Endothelial cell of umbilical vein (primary cell): ENCODE results near the gene ZIC2. TPM values are rescaled to one million over a fixed set of nuclear protein-coding genes. Genes with fewer than 3 reads are reported as not detected.

Experiments used
- BruUV-seq: library from RNA; stranded (reverse); fragments of 400-500 nt; replicated peaks from 2 replicates; lab custom pipeline; 2021; lab: Mats Ljungman, UMichigan
- CTCF ChIA-PET: fragments of 300-600, 350-600 bp; sonication (Branson Sonifier 250); formaldehyde crosslinking; loops from one replicate; lab custom pipeline; 2021; ENCODE audit warnings: antibody characterized with exemption, inconsistent platforms; lab: Charles Lee
- POLR2A ChIA-PET: fragments of 300-600, 350-600 bp; sonication (Branson Sonifier 250); formaldehyde crosslinking; loops from one replicate; lab custom pipeline; 2021; ENCODE audit warnings: antibody characterized with exemption, inconsistent platforms; lab: Charles Lee
- DNase-seq: peaks from one replicate; pipeline ENCODE4 v3.0.0-alpha.2; 2011; ENCODE audit warnings: low read depth, low spot score
- FAIRE-seq: peaks from 2 replicates; lab custom pipeline; 2011; peaks lifted over from hg19 to GRCh38; lab: Jason Lieb, UNC
- H2AFZ ChIP-seq: 2 replicates; pipeline ENCODE4 v1.6.0; 2012; ENCODE audit warnings: low read depth, low read length, control low read depth, inconsistent platforms
- H3K27ac ChIP-seq: 2 replicates; pipeline ENCODE4 v1.5.1; 2011; ENCODE audit warnings: low read depth, mild to moderate bottlenecking, control low read depth, low read length, moderate library complexity; ENCODE audit not compliant: insufficient read depth
- H3K27me3 ChIP-seq, 2 experiments: 2 replicates each; pipeline versions ENCODE4 v1.6.0 to v1.6.1; 2011; ENCODE audit warnings: low read length in 2 of 2, mixed read lengths in 1 of 2; ENCODE audit not compliant: control insufficient read depth in 2 of 2, insufficient read depth in 2 of 2
- H3K36me3 ChIP-seq, 2 experiments: 2 replicates in 1 of 2; 3 replicates in 1 of 2; pipeline ENCODE4 v1.5.1; 2011; ENCODE audit warnings: low read length in 2 of 2, mild to moderate bottlenecking in 1 of 2, moderate library complexity in 1 of 2; ENCODE audit not compliant: control insufficient read depth in 2 of 2, insufficient read depth in 2 of 2; ENCODE audit errors: extremely low read depth in 1 of 2
- H3K4me1 ChIP-seq: 3 replicates; pipeline ENCODE4 v1.5.1; 2011; ENCODE audit warnings: mild to moderate bottlenecking, low read length; ENCODE audit not compliant: control insufficient read depth, insufficient read depth; ENCODE audit errors: extremely low read depth
- H3K4me2 ChIP-seq: 2 replicates; pipeline ENCODE4 v1.6.1; 2011; ENCODE audit warnings: low read length, control low read depth, mixed read lengths; ENCODE audit not compliant: insufficient read depth
- H3K4me3 ChIP-seq, 3 experiments: fragments of 200-600 bp in 1 of 3; sonication (generic), shearing (Covaris generic) in 1 of 3; replicated peaks in 1 of 3; 2 replicates each; pipeline ENCODE4 v1.5.1; 2011 to 2016; ENCODE audit warnings: control low read depth in 3 of 3, low read length in 3 of 3, mild to moderate bottlenecking in 2 of 3, inconsistent platforms in 1 of 3, low read depth in 1 of 3, moderate library complexity in 1 of 3; ENCODE audit not compliant: insufficient read depth in 1 of 3
- H3K79me2 ChIP-seq: 2 replicates; pipeline ENCODE4 v1.6.0; 2012; ENCODE audit warnings: low read length, inconsistent platforms; ENCODE audit not compliant: control insufficient read depth, insufficient read depth
- H3K9ac ChIP-seq: replicated peaks from 2 replicates; pipeline ENCODE3; 2011; ENCODE audit warnings: low read length, control low read depth; ENCODE audit not compliant: insufficient read depth; ENCODE audit errors: extremely low read depth
- H3K9me1 ChIP-seq: replicated peaks from 3 replicates; pipeline ENCODE4 v1.6.0; 2011; ENCODE audit warnings: mild to moderate bottlenecking, low read length; ENCODE audit not compliant: control insufficient read depth, insufficient read depth; ENCODE audit errors: extremely low read depth
- H3K9me3 ChIP-seq: replicated peaks from 2 replicates; pipeline ENCODE4 v1.5.1; 2012; ENCODE audit warnings: low read length, inconsistent platforms; ENCODE audit not compliant: control insufficient read depth, insufficient read depth
- H4K20me1 ChIP-seq: replicated peaks from 2 replicates; pipeline ENCODE3; 2011; ENCODE audit warnings: mild to moderate bottlenecking, low read length; ENCODE audit not compliant: control insufficient read depth, insufficient read depth; ENCODE audit errors: extremely low read depth
- EZH2 ChIP-seq: IDR thresholded peaks from 2 replicates; pipeline ENCODE4 v1.6.1; 2012; ENCODE audit warnings: borderline replicate concordance, low read depth, mild to moderate bottlenecking, moderate library complexity, low read length, inconsistent platforms; ENCODE audit not compliant: severe bottlenecking
- MYC ChIP-seq: IDR thresholded peaks from one replicate; pipeline ENCODE4 v1.6.1; 2011; ENCODE audit warnings: mild to moderate bottlenecking, low read depth, low read length
- POLR2A ChIP-seq: IDR thresholded peaks from 2 replicates; pipeline ENCODE4 v1.6.1; 2012; ENCODE audit warnings: low read depth, mild to moderate bottlenecking, control low read depth, low read length
- POLR2AphosphoS5 ChIP-seq: IDR thresholded peaks from 2 replicates; pipeline ENCODE4 v1.6.1; 2012; ENCODE audit warnings: low read depth, mild to moderate bottlenecking, control low read depth, low read length, moderate library complexity; ENCODE audit not compliant: insufficient read depth
- dilution Hi-C: fragments of 300-500 bp; cut with MboI; formaldehyde crosslinking; loops from one replicate; pipeline ENCODE4 v1.15.0; 2019; ENCODE audit warnings: low sequenced_read_pairs; ENCODE audit not compliant: extremely low pct_ligation_motif_present
- intact Hi-C: fragments of 100-400 bp; cut with micrococcal nuclease; formaldehyde crosslinking; loops from one replicate; pipeline ENCODE4 v1.10.0; 2022
- polyA plus RNA-seq, 4 experiments: library from polyadenylated mRNA; depleted of rRNA in 3 of 4; stranded (reverse) in 3 of 4; unstranded in 1 of 4; fragments of >200 nt; gene quantifications; 2 replicates each; pipeline versions ENCODE4 v1.2.1 to v1.2.3, GENCODE V29; 2011 to 2012; ENCODE audit warnings: missing spikeins in 1 of 4
- total RNA-seq: library from RNA; stranded (reverse); gene quantifications from 2 replicates; pipeline ENCODE4 v1.2.3, GENCODE V29; 2021
- TF ChIP-seq, protein P1 (sequence below): IDR thresholded peaks from 2 replicates; pipeline ENCODE4 v1.6.1; 2011; ENCODE audit not compliant: insufficient read depth, insufficient read length

The ZIC2 gene
- total and polyA plus RNA-seq, 2 donors (not counting 3 experiments of a cell fraction or from before 2014, with no cell fraction given): 0.03 TPM; not detected in 1

DNA sequence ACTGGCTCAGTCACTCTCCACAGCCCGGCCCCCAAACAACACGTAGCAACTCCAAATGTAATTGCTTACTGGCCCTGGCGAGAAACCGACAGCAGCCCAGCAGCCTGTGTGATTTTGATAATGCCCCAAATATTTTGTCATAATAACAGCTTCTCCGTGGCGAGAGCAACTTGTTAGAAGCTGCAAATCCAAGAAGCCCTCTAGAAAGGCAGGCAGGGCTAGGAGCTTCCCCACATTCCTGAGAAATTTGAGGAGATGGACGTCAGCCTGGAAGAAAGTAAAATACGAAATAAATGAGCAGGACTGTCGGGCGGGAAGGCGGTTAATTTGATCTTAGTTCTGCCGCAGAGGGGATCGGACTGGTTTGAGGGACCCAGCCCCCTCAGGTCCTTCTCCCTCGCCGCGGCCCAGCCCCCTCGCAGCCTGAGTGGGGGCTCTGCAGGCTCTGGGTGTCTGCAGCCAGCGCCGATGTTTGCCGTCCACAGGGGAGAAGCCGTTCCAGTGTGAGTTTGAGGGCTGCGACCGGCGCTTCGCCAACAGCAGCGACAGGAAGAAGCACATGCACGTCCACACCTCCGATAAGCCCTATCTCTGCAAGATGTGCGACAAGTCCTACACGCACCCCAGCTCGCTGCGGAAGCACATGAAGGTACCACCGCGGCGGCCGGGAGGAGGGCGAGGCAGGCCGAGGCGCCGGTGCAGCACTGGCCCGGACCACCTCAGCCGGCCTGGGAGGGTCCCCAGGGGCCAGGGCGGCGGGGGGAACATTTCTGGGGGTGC, 3.1 kb downstream of the ZIC2 start:
- H3K9me1 ChIP-seq: no peaks in the 10 kb centered on the region
- H3K36me3 ChIP-seq: no peaks in the 10 kb centered on the region
- no peaks in the 10 kb centered on the region for H3K79me2 ChIP-seq
- BruUV-seq: no TSS peak
- DNase-seq (no peak), FAIRE-seq (no peak)
- CTCF ChIA-PET: no interaction called here
- no peak overlapping the region for H3K27ac ChIP-seq
- no peak overlapping the region for H3K4me3 ChIP-seq
- H2AFZ ChIP-seq: no peak overlapping the region
- H4K20me1 ChIP-seq: no peaks in the 10 kb centered on the region
- dilution Hi-C loops (no loop called here), intact Hi-C loops (loop anchor here (5.0 kb wide), 1 partner anchor 253 kb away; no protein-coding TSS in a partner anchor)
- peaks cover 65 to 90% of the 10 kb centered on the region in 2 experiments for H3K27me3 ChIP-seq
- POLR2A ChIA-PET: no interaction called here
- H3K4me2 ChIP-seq: no peak overlapping the region
- H3K9me3 ChIP-seq: no peaks in the 10 kb centered on the region
- TF ChIP-seq, protein P1, sequence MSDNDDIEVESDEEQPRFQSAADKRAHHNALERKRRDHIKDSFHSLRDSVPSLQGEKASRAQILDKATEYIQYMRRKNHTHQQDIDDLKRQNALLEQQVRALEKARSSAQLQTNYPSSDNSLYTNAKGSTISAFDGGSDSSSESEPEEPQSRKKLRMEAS: no peak
- TF ChIP-seq POLR2A (no peak), EZH2 (peak; percentile 100)
- H3K9ac ChIP-seq: no peak overlapping the region
- peaks cover 5% of the 10 kb centered on the region for H3K4me1 ChIP-seq

DNA sequence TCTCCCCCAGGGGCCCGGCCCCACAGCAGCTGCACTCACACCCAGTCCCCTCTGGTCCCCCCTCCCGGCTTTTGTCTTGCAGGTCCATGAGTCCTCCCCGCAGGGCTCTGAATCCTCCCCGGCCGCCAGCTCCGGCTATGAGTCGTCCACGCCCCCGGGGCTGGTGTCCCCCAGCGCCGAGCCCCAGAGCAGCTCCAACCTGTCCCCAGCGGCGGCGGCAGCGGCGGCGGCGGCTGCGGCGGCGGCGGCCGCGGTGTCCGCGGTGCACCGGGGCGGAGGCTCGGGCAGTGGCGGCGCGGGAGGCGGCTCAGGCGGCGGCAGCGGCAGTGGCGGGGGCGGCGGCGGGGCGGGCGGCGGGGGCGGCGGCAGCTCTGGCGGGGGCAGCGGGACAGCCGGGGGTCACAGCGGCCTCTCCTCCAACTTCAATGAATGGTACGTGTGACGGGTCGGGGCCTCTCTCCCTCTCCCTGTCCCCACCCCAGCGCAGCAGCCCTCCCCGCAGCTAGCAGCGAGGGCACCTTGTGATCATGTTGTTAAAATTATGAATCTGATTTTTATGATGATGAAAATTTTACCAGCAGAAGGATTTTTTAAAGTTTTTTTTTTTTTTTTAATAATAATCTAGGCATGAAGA, 3.8 kb downstream of the ZIC2 start:
- DNase-seq (no peak), FAIRE-seq (no peak)
- Histone ChIP-seq H3K4me2 (no peak overlapping the region), H3K36me3 (no peaks in the 10 kb centered on the region), H2AFZ (no peak overlapping the region), H3K9me3 (no peaks in the 10 kb centered on the region), H3K9ac (no peak overlapping the region), H3K9me1 (no peaks in the 10 kb centered on the region), H3K79me2 (no peaks in the 10 kb centered on the region), H3K27ac (no peak overlapping the region), H3K27me3 (peaks cover 68 to 90% of the 10 kb centered on the region in 2 experiments), H3K4me3 (no peak overlapping the region), H3K4me1 (peaks cover under 1% of the 10 kb centered on the region), H4K20me1 (no peaks in the 10 kb centered on the region)
- CTCF ChIA-PET: no interaction called here
- no TSS peak for BruUV-seq
- intact Hi-C loops: no loop called here
- POLR2A ChIA-PET: no interaction called here
- TF ChIP-seq MYC (no peak), POLR2AphosphoS5 (no peak)
- dilution Hi-C loops: no loop called here
